Hepatocyte (in vitro differentiated cells): ENCODE data around the gene KRTAP29-1. TPM values are rescaled to one million over a fixed set of nuclear protein-coding genes. Genes with fewer than 3 reads are reported as not detected.
"Not testable (repeated sequence)": the region's sequence is repeated elsewhere in the genome, so short reads cannot be mapped to it uniquely, and the experiment has no call there.

Source experiments
- DNase-seq: peaks from one replicate; pipeline ENCODE4 v3.0.0-alpha.2; 2016; ENCODE audit warnings: low spot score
- H2AFZ ChIP-seq: fragments of 200-600 bp; sonication (generic); 2 replicates; pipeline ENCODE4 v1.6.0; 2016; ENCODE audit warnings: antibody characterized with exemption, mild to moderate bottlenecking
- H3K27ac ChIP-seq: fragments of 200-600 bp; sonication (generic); 2 replicates; pipeline ENCODE4 v1.5.1; 2016; ENCODE audit warnings: mild to moderate bottlenecking
- H3K27me3 ChIP-seq: fragments of 200-600 bp; sonication (generic); 2 replicates; pipeline ENCODE4 v1.6.1; 2016
- H3K36me3 ChIP-seq: fragments of 200-600 bp; sonication (generic); replicated peaks from 2 replicates; pipeline ENCODE4 v1.5.1; 2016; ENCODE audit warnings: low read depth; ENCODE audit not compliant: insufficient read depth
- H3K4me1 ChIP-seq: fragments of 200-600 bp; sonication (generic); 2 replicates; pipeline ENCODE4 v1.5.1; 2016; ENCODE audit warnings: mild to moderate bottlenecking, moderate library complexity; ENCODE audit not compliant: insufficient read depth
- H3K4me2 ChIP-seq: fragments of 200-600 bp; sonication (generic); 2 replicates; pipeline ENCODE4 v1.6.0; 2016
- H3K4me3 ChIP-seq: fragments of 200-600 bp; sonication (generic); 2 replicates; pipeline ENCODE4 v1.5.1; 2016; ENCODE audit warnings: mild to moderate bottlenecking
- H3K79me2 ChIP-seq: fragments of 200-600 bp; sonication (generic); 2 replicates; pipeline ENCODE4 v1.6.0; 2017; ENCODE audit warnings: mild to moderate bottlenecking
- H3K9me2 ChIP-seq: fragments of 200-600 bp; sonication (generic); replicated peaks from 2 replicates; pipeline ENCODE4 v1.6.0; 2017; ENCODE audit warnings: mild to moderate bottlenecking; ENCODE audit not compliant: insufficient read depth
- H3K9me3 ChIP-seq: fragments of 200-600 bp; sonication (generic); 2 replicates; pipeline ENCODE4 v1.5.1; 2016; ENCODE audit warnings: low read depth, mild to moderate bottlenecking
- H4K20me1 ChIP-seq: fragments of 200-600 bp; sonication (generic); 2 replicates; pipeline ENCODE4 v1.6.0; 2016; ENCODE audit warnings: mild to moderate bottlenecking; ENCODE audit not compliant: insufficient read depth, poor library complexity, severe bottlenecking
- CTCF ChIP-seq: fragments of 200-600 bp; sonication (generic); IDR thresholded peaks from 2 replicates; pipeline ENCODE4 v1.5.1; 2016; ENCODE audit warnings: antibody characterized with exemption, mild to moderate bottlenecking; ENCODE audit not compliant: poor library complexity
- EZH2 ChIP-seq: fragments of 200-600 bp; sonication (generic); IDR thresholded peaks from 2 replicates; pipeline ENCODE4 v1.6.1; 2016; ENCODE audit warnings: antibody characterized with exemption, mild to moderate bottlenecking, borderline replicate concordance
- EZH2phosphoT487 ChIP-seq: fragments of 200-600 bp; sonication (generic); IDR thresholded peaks from one replicate; pipeline ENCODE4 v1.6.1; 2018; ENCODE audit warnings: antibody characterized with exemption, mild to moderate bottlenecking, low read depth, moderate library complexity; ENCODE audit not compliant: unreplicated experiment, severe bottlenecking
- WGBS: methylation state at CpG from one replicate; pipeline ENCODE4 v1.1.6; 2016; ENCODE audit warnings: low lambda C conversion rate; ENCODE audit errors: missing lambda C conversion rate; 5-methylcytosine and 5-hydroxymethylcytosine counted together
- polyA plus RNA-seq: library from polyadenylated mRNA; unstranded; fragments of >200 nt; fragmentation: Nextera tagmentation; extraction: Ambion mirVana; gene quantifications from 2 replicates; pipeline ENCODE4 v1.2.1, GENCODE V29; 2016
- total RNA-seq: library from RNA; depleted of rRNA; stranded (reverse); fragments of >200 nt; gene quantifications from 2 replicates; pipeline ENCODE4 v1.2.3, GENCODE V29; 2014

Gene KRTAP29-1
- total and polyA plus RNA-seq, 2 experiments from 2014 or later, result not detected

- Histone ChIP-seq H3K4me3 (no peak overlapping the region), H2AFZ (no peak overlapping the region), H3K4me1 (no peaks in the 10 kb centered on the region), H3K4me2 (no peak overlapping the region), H3K79me2 (no peaks in the 10 kb centered on the region), H3K27me3 (peaks cover 20% of the 10 kb centered on the region), H4K20me1 (no peaks in the 10 kb centered on the region), H3K9me2 (no peaks in the 10 kb centered on the region), H3K36me3 (no peaks in the 10 kb centered on the region), H3K27ac (no peak overlapping the region), H3K9me3 (no peaks in the 10 kb centered on the region)
- no peak for DNase-seq
- TF ChIP-seq EZH2, result no peak
- TF ChIP-seq EZH2phosphoT487, result no peak
- no peak for TF ChIP-seq CTCF
These were observed 44.2 kb downstream of the KRTAP29-1 start for GRCh38 chr17:41258406-41258805.

DNA sequence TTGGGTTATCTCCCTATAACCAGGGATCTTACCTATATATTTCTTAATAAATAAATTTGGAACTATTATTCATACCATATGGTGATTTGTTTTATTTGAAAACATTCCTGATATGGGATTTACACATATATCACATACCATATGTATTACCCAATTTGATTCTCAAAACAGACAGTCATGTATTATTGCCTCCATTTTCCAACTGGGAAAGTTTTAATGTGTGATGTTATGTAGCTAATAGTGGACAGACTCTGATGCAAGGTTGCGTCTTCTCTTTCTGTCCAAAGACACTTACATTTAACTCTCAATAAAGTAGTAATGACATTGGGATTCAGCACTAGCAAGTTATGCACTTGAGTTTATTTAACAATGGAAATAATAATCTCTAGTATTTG, 46.4 kb downstream of the KRTAP29-1 start:
- TF ChIP-seq EZH2phosphoT487 (no peak), EZH2 (no peak), CTCF (no peak)
- Histone ChIP-seq H4K20me1 (no peaks in the 10 kb centered on the region), H3K79me2 (no peaks in the 10 kb centered on the region), H3K27me3 (peaks cover 33% of the 10 kb centered on the region), H3K36me3 (no peaks in the 10 kb centered on the region), H3K9me2 (no peaks in the 10 kb centered on the region), H3K4me3 (no peak overlapping the region), H3K9me3 (no peaks in the 10 kb centered on the region), H3K4me2 (no peak overlapping the region), H3K4me1 (no peaks in the 10 kb centered on the region), H2AFZ (no peak overlapping the region), H3K27ac (no peak overlapping the region)
- 89% methylated on average over 1 of the region's 1 CpG for WGBS
- no peak for DNase-seq

- H4K20me1 ChIP-seq, H3K36me3 ChIP-seq, H3K79me2 ChIP-seq, H3K27ac ChIP-seq, H3K9me3 ChIP-seq, H3K9me2 ChIP-seq, H3K4me1 ChIP-seq, H2AFZ ChIP-seq, H3K4me3 ChIP-seq, H3K4me2 ChIP-seq: not testable (repeated sequence)
- H3K27me3 ChIP-seq, result peaks cover 34% of the 10 kb centered on the region
- peak; percentile 0 for DNase-seq
- WGBS, result 72% methylated on average over 5 of the region's 5 CpGs
These were observed 47.0 kb downstream of the KRTAP29-1 start, which contains the start of gene KRTAP9-9 for GRCh38 chr17:41255381-41256290. Gene KRTAP9-9, plus strand, starts transcription at chr17:41255384.

- WGBS, result 0% methylated on average over 1 of the region's 1 CpG
- Histone ChIP-seq H3K27me3 (peaks cover 37% of the 10 kb centered on the region), H4K20me1 (no peaks in the 10 kb centered on the region), H3K9me3 (no peaks in the 10 kb centered on the region), H3K36me3 (no peaks in the 10 kb centered on the region), H3K9me2 (no peaks in the 10 kb centered on the region), H3K79me2 (no peaks in the 10 kb centered on the region), H3K4me3 (no peak overlapping the region), H3K27ac (no peak overlapping the region), H3K4me2 (no peak overlapping the region), H2AFZ (no peak overlapping the region), H3K4me1 (no peaks in the 10 kb centered on the region)
- TF ChIP-seq EZH2phosphoT487 (no peak), CTCF (no peak), EZH2 (no peak)
- peak; percentile 0 for DNase-seq
These were observed 47.8 kb downstream of the KRTAP29-1 start for GRCh38 chr17:41254861-41255260.
